DOHH2 (cell line): ENCODE data around the gene PRDM10.

ENCODE experiments used
- H3F3A ChIP-seq: fragments of 200-600 bp; sonication (generic), shearing (Covaris generic); 2 replicates; pipeline ENCODE4 v1.6.0; 2016; ENCODE audit warnings: antibody characterized with exemption, mild to moderate bottlenecking; ENCODE audit not compliant: control insufficient read depth, insufficient read depth
- H3K27ac ChIP-seq: fragments of 200-600 bp; sonication (generic); 2 replicates; pipeline ENCODE4 v1.5.1; 2014; ENCODE audit warnings: low read depth, mild to moderate bottlenecking, low read length, moderate library complexity
- H3K27me3 ChIP-seq: fragments of 200-600 bp; sonication (generic); 2 replicates; pipeline ENCODE4 v1.6.1; 2014; ENCODE audit warnings: mild to moderate bottlenecking, low read length, mixed read lengths; ENCODE audit not compliant: control insufficient read depth
- H3K36me3 ChIP-seq: fragments of 200-600 bp; sonication (generic); 2 replicates; pipeline ENCODE4 v1.6.1; 2014; ENCODE audit warnings: mild to moderate bottlenecking, low read length, moderate library complexity, mixed read lengths; ENCODE audit not compliant: control insufficient read depth
- H3K4me1 ChIP-seq: fragments of 200-600 bp; sonication (generic); 2 replicates; pipeline ENCODE4 v1.6.1; 2014; ENCODE audit warnings: mild to moderate bottlenecking, low read length, mixed read lengths; ENCODE audit not compliant: control insufficient read depth
- H3K4me2 ChIP-seq: fragments of 200-600 bp; sonication (generic); 2 replicates; pipeline ENCODE4 v1.6.0; 2014; ENCODE audit warnings: mild to moderate bottlenecking, low read length, moderate library complexity
- H3K4me3 ChIP-seq: fragments of 200-600 bp; sonication (generic); 2 replicates; pipeline ENCODE4 v1.5.1; 2014; ENCODE audit warnings: mild to moderate bottlenecking, low read length, mixed read lengths
- H3K79me2 ChIP-seq: fragments of 200-600 bp; sonication (generic); 2 replicates; pipeline ENCODE4 v1.6.1; 2014; ENCODE audit warnings: mild to moderate bottlenecking, low read length, mixed read lengths; ENCODE audit not compliant: control insufficient read depth
- H3K9me2 ChIP-seq: fragments of 200-600 bp; sonication (generic); replicated peaks from 2 replicates; pipeline ENCODE4 v1.6.1; 2014; ENCODE audit warnings: mild to moderate bottlenecking, low read length, mixed read lengths; ENCODE audit not compliant: control insufficient read depth
- H3K9me3 ChIP-seq: fragments of 200-600 bp; sonication (generic); 2 replicates; pipeline ENCODE4 v1.6.1; 2014; ENCODE audit warnings: antibody characterized with exemption, low read length, mixed read lengths; ENCODE audit not compliant: control insufficient read depth, insufficient read depth
- H4K20me1 ChIP-seq: fragments of 200-600 bp; sonication (generic); 2 replicates; pipeline ENCODE4 v1.6.0; 2014; ENCODE audit warnings: low read depth, mild to moderate bottlenecking, antibody characterized with exemption, low read length, moderate library complexity; ENCODE audit not compliant: control insufficient read depth, insufficient read depth
- CTCF ChIP-seq: fragments of 200-600 bp; sonication (generic); IDR thresholded peaks from one replicate; pipeline ENCODE4 v1.5.1; 2014; ENCODE audit warnings: antibody characterized with exemption, mild to moderate bottlenecking, low read depth, low read length; ENCODE audit not compliant: poor library complexity, severe bottlenecking
- EZH2phosphoT487 ChIP-seq: fragments of 200-600 bp; sonication (generic); IDR thresholded peaks from 2 replicates; pipeline ENCODE4 v1.6.1; 2017; ENCODE audit warnings: borderline replicate concordance, mild to moderate bottlenecking, antibody characterized with exemption, low read length, moderate library complexity, mixed read lengths

PRDM10 gene

GRCh38 chr11:129932381-129933067 is 70.1 kb downstream of the PRDM10 start:
- H3K9me3 ChIP-seq = no peaks in the 10 kb centered on the region
- H3K9me2 ChIP-seq = no peaks in the 10 kb centered on the region
- no peaks in the 10 kb centered on the region for H3K27me3 ChIP-seq
- H3K4me2 ChIP-seq = no peak overlapping the region
- no peak overlapping the region for H3K4me3 ChIP-seq
- peaks cover 91% of the 10 kb centered on the region for H3K36me3 ChIP-seq
- TF ChIP-seq EZH2phosphoT487 = no peak
- TF ChIP-seq CTCF = no peak
- no peaks in the 10 kb centered on the region for H4K20me1 ChIP-seq
- H3K4me1 ChIP-seq = peaks cover 2% of the 10 kb centered on the region
- H3K27ac ChIP-seq = no peak overlapping the region
- H3K79me2 ChIP-seq = no peaks in the 10 kb centered on the region
- no peaks in the 10 kb centered on the region for H3F3A ChIP-seq

GRCh38 chr11:129930743-129931142 is 71.9 kb downstream of the PRDM10 start:
- H3K4me3 ChIP-seq = no peak overlapping the region
- H4K20me1 ChIP-seq = no peaks in the 10 kb centered on the region
- no peak overlapping the region for H3K27ac ChIP-seq
- H3K79me2 ChIP-seq = no peaks in the 10 kb centered on the region
- H3K9me2 ChIP-seq = no peaks in the 10 kb centered on the region
- H3K4me1 ChIP-seq = peaks cover 3% of the 10 kb centered on the region; the same call in 1 of the 2 replicates
- H3F3A ChIP-seq = peaks cover 3% of the 10 kb centered on the region; the same call in 1 of the 2 replicates
- H3K36me3 ChIP-seq = peaks cover 92% of the 10 kb centered on the region
- H3K27me3 ChIP-seq = no peaks in the 10 kb centered on the region
- H3K4me2 ChIP-seq = no peak overlapping the region
- H3K9me3 ChIP-seq = no peaks in the 10 kb centered on the region
- no peak for TF ChIP-seq CTCF
- TF ChIP-seq EZH2phosphoT487 = no peak

- no peak for TF ChIP-seq EZH2phosphoT487
- TF ChIP-seq CTCF = no peak
- no peaks in the 10 kb centered on the region for H3K9me2 ChIP-seq
- peaks cover 92% of the 10 kb centered on the region for H3K36me3 ChIP-seq
- peaks cover 3% of the 10 kb centered on the region; the same call in 1 of the 2 replicates for H3K4me1 ChIP-seq
- H3K9me3 ChIP-seq = no peaks in the 10 kb centered on the region
- no peak overlapping the region for H3K27ac ChIP-seq
- H3K4me2 ChIP-seq = no peak overlapping the region
- no peaks in the 10 kb centered on the region for H3K27me3 ChIP-seq
- no peak overlapping the region for H3K4me3 ChIP-seq
- H3F3A ChIP-seq = peaks cover 7% of the 10 kb centered on the region
- no peaks in the 10 kb centered on the region for H4K20me1 ChIP-seq
- no peaks in the 10 kb centered on the region for H3K79me2 ChIP-seq
Measured at GRCh38 chr11:129930296-129930695, 72.3 kb downstream of the PRDM10 start.
